ENCODE results near the gene REPS1. TPM values are rescaled to one million over a fixed set of nuclear protein-coding genes. Genes with fewer than 3 reads are reported as not detected.
"Not testable (repeated sequence)": the region's sequence is repeated elsewhere in the genome, so short reads cannot be mapped to it uniquely, and the experiment has no call there.

REPS1 gene
- 10 to 100 TPM; 59.9 to 82.8 (median 71.5) TPM for polyA plus RNA-seq (ENCODE audit: insufficient read length in 4 of 4)

GRCh38 chr6:138987643-138988468 lies at the start of gene REPS1:
TSS of gene REPS1 (minus strand) at chr6:138988253. CDS start at chr6:138987682, 571 bp downstream.
- DNase-seq (ENCODE audit: low read depth in 4 of 4, low spot score in 3 of 4) = peak; percentile 81 to 91 (median 84)

- DNase-seq (ENCODE audit: low read depth in 4 of 4, low spot score in 3 of 4) = no peak
Measured at GRCh38 chr6:139037490-139037889, 49.4 kb upstream of the REPS1 start.

- no peak for DNase-seq (ENCODE audit: low read depth in 4 of 4, low spot score in 3 of 4)
Measured at GRCh38 chr6:139030228-139030963, 42.3 kb upstream of the REPS1 start.

- DNase-seq (ENCODE audit: low read depth in 4 of 4, low spot score in 3 of 4) = no peak
Measured at GRCh38 chr6:139029470-139030227, 41.6 kb upstream of the REPS1 start.

- peak in 1 of 4 donors; percentile 44 for DNase-seq (ENCODE audit: low read depth in 4 of 4, low spot score in 3 of 4)
Measured at GRCh38 chr6:139028658-139029469, 40.8 kb upstream of the REPS1 start, which contains the start of gene ABRACL. TSS of gene ABRACL (plus strand) at chr6:139028745. CDS start at chr6:139034161, 5,416 bp downstream.

- DNase-seq (ENCODE audit: low read depth in 4 of 4, low spot score in 3 of 4) = no peak
Measured at GRCh38 chr6:139028215-139028657, 40.2 kb upstream of the REPS1 start.

GRCh38 chr6:139027620-139028182 lies 39.6 kb upstream of the REPS1 start:
- DNase-seq (ENCODE audit: low read depth in 4 of 4, low spot score in 3 of 4) = no peak

DNA sequence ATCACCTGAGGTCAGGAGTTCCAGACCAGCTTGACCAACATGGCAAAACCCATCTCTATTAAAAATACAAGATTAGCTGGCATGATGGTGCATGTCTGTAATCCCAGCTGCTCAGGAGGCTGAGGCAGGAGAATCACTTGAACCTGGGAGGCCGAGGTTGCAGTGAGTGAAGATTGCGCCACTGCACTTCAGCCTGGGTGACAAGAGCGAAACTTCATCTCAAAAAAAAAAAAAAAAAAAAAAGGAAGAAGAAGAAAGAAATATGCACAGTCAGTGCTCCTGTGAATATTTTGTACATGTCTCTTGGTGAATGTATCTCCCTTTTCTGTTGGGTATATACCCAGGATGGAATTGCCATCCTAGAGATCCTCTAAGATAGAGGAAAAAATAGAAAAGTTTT lies 37.4 kb upstream of the REPS1 start:
- DNase-seq (ENCODE audit: low read depth in 4 of 4, low spot score in 3 of 4) = not testable (repeated sequence)

DNA sequence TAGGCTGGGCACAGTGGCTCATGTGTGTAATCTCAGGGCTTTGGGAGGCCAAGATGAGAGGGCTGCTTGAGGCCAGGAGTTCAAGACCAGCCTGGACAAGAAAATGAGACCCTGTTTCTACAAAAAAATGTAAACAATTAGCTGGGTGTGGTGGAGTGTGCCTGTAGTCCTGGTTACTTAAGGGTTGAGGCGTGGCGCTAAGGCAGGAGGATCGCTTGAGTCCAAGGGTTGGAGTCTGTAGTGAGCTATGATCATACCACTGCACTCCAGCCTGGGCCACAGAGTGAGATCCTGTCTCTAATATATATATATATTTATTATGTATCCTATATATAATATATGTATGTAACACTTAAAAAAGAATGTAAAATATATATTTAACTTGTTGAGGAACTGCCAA lies 32.6 kb upstream of the REPS1 start:
- no peak for DNase-seq (ENCODE audit: low read depth in 4 of 4, low spot score in 3 of 4)

DNA sequence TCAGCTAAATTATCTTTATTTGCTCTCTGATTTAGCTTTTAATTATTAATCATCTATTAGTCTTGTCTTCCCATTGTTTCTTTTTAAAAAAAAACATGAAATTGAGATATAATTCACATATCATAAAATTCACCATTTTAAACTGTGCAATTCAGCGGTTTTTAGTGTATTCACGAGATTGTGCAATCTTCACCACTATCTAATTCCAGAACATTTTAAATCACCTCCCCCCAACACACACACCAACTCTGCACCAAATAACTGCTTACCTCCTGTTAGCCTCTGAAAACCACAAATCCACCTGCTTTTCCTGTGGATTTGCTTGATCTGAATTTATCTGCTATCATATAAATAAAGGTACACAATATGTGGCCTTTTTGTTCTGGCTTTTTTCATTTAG lies 31.7 kb upstream of the REPS1 start:
- no peak for DNase-seq (ENCODE audit: low read depth in 4 of 4, low spot score in 3 of 4)

GRCh38 chr6:139017227-139017626 lies 29.2 kb upstream of the REPS1 start:
- DNase-seq (ENCODE audit: low read depth in 4 of 4, low spot score in 3 of 4) = no peak

DNA sequence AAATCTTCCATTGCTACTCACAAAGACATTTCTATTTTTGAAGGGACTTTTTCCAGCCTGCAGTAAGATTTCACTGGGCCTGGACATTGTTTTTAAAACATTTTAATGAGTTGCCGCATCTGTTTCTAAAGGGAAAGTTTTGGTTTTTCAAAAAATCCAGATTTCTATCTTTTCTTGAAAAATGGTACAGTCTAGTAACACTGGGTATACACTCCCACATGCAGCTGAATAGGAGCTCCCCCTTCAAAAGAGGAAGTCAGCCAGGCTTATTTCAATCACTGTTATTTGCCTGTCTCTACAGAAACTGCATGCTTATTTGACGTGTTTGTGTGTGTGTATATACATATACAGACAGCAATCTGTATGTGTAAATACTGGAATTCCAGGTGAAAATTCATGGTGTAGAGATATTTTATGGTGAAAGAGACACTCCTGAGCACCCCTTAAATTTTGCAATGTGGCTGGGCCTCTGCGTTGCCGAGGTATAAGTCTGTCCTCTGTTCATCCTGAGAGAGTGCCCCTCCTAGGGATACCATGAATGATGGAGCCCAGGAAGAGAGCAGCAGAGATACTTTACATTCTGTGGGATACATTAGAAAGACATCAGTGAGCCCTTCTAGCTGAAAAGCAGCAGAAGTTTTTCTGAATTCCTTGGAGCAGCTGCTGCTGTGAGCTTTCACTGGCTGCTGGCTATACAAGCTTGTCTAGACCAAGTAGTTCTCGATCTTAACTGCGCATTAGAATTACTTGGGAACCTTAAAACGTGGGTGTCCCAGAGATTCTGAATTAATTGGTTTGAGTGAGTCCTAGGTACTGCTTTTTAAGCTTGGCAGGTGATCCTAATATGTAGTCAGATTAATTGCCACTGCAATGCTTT lies 28.5 kb upstream of the REPS1 start:
- no peak for DNase-seq (ENCODE audit: low read depth in 4 of 4, low spot score in 3 of 4)

DNA sequence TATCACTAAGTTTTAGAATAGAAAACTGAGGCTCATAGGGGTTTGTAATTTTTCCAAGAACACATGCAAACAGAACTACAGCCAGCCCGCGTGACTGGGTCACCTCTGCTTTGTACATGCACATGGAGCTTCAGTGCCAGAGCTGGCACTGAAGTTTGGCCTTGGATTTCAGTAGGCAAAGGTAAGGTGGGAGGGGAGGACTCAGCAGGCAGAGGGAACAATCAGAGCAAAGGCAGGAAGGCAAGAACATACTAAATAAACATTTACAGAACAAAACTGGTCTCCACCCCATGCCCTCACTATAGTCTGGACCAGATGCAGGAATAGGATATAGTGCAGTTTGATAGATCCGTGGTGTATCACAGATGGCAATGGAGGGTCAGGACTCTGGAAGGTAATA lies 26.9 kb upstream of the REPS1 start:
- DNase-seq (ENCODE audit: low read depth in 4 of 4, low spot score in 3 of 4) = no peak

DNA sequence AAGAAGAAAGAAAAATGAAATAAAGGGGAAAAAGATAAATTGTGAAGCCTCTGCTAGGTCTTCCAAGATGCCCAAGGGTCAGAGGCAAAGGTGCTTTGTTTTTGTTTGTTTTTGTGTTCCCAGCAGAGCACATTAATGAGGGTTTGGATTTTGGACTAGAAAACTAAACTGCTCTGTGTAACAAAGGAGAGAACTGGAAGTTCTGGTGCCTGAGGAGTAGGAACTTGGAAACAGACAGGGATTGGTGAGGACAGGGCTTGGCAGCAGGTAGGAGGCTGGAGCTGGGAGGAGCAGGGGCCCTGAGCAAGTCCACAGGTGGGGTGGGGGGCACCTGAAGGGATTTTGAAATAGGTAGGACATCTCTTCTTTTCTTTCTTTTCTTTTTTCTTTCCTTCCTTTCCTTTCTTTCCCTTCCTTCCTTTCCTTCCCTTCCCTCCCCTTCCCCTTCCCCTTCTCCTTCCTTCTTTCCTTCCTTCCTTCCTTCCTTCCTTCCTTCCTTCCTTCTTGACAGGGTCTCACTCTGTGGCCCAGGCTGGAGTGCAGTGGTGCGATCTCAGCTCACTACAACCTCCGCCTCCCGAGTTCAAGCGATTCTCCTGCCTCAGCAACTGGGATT lies 25.2 kb upstream of the REPS1 start:
- no peak for DNase-seq (ENCODE audit: low read depth in 4 of 4, low spot score in 3 of 4)

- DNase-seq (ENCODE audit: low read depth in 4 of 4, low spot score in 3 of 4) = no peak
Measured at GRCh38 chr6:139011980-139012379, 23.9 kb upstream of the REPS1 start.

DNA sequence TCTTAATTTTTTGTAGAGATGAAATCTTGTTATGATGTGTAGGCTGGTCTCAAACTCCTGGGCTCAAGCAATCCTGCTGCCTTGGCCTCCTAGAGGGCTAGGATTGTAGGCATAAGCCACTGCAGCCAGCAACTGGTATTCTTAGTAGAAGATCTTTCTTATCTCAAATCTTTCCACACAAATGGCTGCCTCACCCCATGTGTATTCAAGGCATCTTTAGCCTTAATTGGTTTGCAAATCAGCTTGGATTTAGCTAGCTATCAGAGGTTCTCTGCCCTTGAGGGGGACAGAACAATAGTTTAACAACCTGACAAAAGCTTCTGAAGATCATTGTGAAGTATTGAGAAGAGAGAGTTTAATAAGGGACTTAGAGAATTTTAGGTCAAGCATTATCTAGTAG lies 22.6 kb upstream of the REPS1 start:
- no peak for DNase-seq (ENCODE audit: low read depth in 4 of 4, low spot score in 3 of 4)

DNA sequence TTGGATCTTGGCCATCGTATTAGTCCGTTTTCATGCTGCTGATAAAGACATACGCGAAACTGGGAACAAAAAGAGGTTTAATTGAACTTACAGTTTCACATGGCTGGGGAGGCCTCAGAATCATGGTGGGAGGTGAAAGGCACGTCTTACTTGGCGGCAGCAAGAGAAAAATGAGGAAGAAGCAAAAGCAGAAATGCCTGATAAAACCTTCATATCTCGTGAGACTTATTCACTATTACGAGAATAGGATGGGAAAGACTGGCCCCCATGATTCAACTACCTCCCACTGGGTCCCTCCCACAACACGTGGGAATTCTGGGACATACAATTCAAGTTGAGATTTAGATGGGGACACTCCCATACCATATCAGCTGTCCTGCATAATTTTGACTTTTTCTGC lies 20.1 kb upstream of the REPS1 start:
- no peak for DNase-seq (ENCODE audit: low read depth in 4 of 4, low spot score in 3 of 4)

DNA sequence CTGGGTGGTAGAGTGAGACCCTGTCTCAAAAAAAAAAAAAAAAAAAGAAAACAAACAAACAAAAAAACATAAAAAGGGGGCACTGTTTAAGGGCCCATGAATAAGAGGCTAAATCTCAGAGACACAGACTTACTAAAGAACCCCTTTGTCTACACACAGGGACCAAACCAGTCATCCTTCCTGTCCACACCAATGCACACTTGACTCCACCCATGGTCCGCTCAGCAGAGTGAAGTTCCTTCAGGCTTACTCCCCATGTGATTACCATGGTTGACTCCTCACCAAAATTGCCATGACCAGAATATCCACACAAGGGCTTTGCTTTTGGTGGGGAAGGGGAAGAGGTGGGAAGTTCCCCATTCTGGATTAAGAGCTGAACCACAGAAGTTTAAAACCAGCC lies 19.4 kb upstream of the REPS1 start:
- no peak for DNase-seq (ENCODE audit: low read depth in 4 of 4, low spot score in 3 of 4)

Data from right renal pelvis (tissue), 4 donors.